ENCODE results near the gene TMEM81. TPM values are rescaled to one million over a fixed set of nuclear protein-coding genes. Genes with fewer than 3 reads are reported as not detected.

TMEM81 gene
- polyA plus RNA-seq, 2 of the 4 experiments (the other 2 are of a cell fraction), result 2.2 to 4.3 TPM

GRCh38 chr1:205072881-205073280 is 11.4 kb downstream of the TMEM81 start:
- Histone ChIP-seq H3K4me1 (no peaks in the 10 kb centered on the region), H3K27ac (no peak overlapping the region), H3K4me3 (no peak overlapping the region), H3K4me2 (no peak overlapping the region), H3K9me3 (no peaks in the 10 kb centered on the region)
- FAIRE-seq, result no peak
- ChIA-PET CTCF (interaction anchor here (1.2 to 15.7 kb wide), 4 partner anchors 12 to 183 kb away, joined by 3 to 134 read pairs (median 16); no protein-coding TSS in a partner anchor), POLR2A (no interaction called here)
- no peak for ATAC-seq
- TF ChIP-seq SREBF2 (IDR thresholded peaks at IDR 0.05) (no peak), EP300 (IDR thresholded peaks at IDR 0.05) (no peak), CTCF (IDR thresholded peaks at IDR 0.05) (no peak), HES2 (IDR thresholded peaks at IDR 0.05) (no peak), SMC3 (IDR thresholded peaks at IDR 0.05) (no peak), RNF2 (IDR thresholded peaks at IDR 0.05; ENCODE audit: borderline replicate concordance, low read depth) (no peak), MAZ (IDR thresholded peaks at IDR 0.05; ENCODE audit: borderline replicate concordance, low read depth, low read length) (no peak), CBX2 (IDR thresholded peaks at IDR 0.05; ENCODE audit: borderline replicate concordance, low read depth) (no peak), ZFP36 (IDR thresholded peaks at IDR 0.05; ENCODE audit: borderline replicate concordance, partially characterized antibody) (no peak), BCL3 (IDR thresholded peaks at IDR 0.05) (no peak), RAD21 (conservative IDR thresholded peaks at IDR 0.05 in 1 of 2, IDR thresholded peaks at IDR 0.05 in 1 of 2) (no peak), TFCP2L1 (CRISPR knock-in tag; IDR thresholded peaks at IDR 0.05) (no peak), TP53 (CRISPR knock-in tag; IDR thresholded peaks at IDR 0.05) (no peak), KDM1A (IDR thresholded peaks at IDR 0.05; ENCODE audit: low read depth) (no peak), JUN (IDR thresholded peaks at IDR 0.05) (no peak), ZSCAN20 (CRISPR knock-in tag; IDR thresholded peaks at IDR 0.05) (no peak), E2F6 (IDR thresholded peaks at IDR 0.05; ENCODE audit: borderline replicate concordance, low read depth) (no peak), REST (IDR thresholded peaks at IDR 0.05) (no peak), CEBPB (IDR thresholded peaks at IDR 0.05) (no peak), FOSB (CRISPR knock-in tag; IDR thresholded peaks at IDR 0.05) (no peak)
- 45% methylated on average over 8 of the region's 8 CpGs for WGBS (ENCODE audit: missing lambda C conversion rate)
- no peak for DNase-seq (ENCODE audit: low read depth in 1 of 2, low spot score in 1 of 2)

Data from A549 (cell line).